Upper lobe of right lung (tissue), 1 donor: ENCODE data around the gene LTBP3. TPM values are rescaled to one million over a fixed set of nuclear protein-coding genes. Genes with fewer than 3 reads are reported as not detected.
"Not testable (repeated sequence)": the region's sequence is repeated elsewhere in the genome, so short reads cannot be mapped to it uniquely, and the experiment has no call there.

Experiments
- ATAC-seq: fragments of 200-7000 bp; cut with Tn5 transposase; one replicate; pipeline ENCODE4 v1.9.1; 2020; ENCODE audit warnings: mild to moderate bottlenecking, moderate library complexity
- DNase-seq: peaks from one replicate; pipeline ENCODE4 v3.0.0-alpha.2; 2020
- H3K27ac ChIP-seq: fragments of 200-600 bp; one replicate; pipeline ENCODE4 v1.8.0; 2022
- H3K27me3 ChIP-seq: fragments of 200-600 bp; one replicate; pipeline ENCODE4 v1.8.0; 2022; ENCODE audit warnings: mild to moderate bottlenecking
- H3K36me3 ChIP-seq: fragments of 200-600 bp; one replicate; pipeline ENCODE4 v1.8.0; 2022
- H3K4me1 ChIP-seq: fragments of 200-600 bp; one replicate; pipeline ENCODE4 v1.8.0; 2022
- H3K4me3 ChIP-seq: fragments of 200-600 bp; one replicate; pipeline ENCODE4 v1.8.0; 2022; ENCODE audit warnings: mild to moderate bottlenecking
- H3K9me3 ChIP-seq: fragments of 200-600 bp; one replicate; pipeline ENCODE4 v1.8.0; 2022
- CTCF ChIP-seq: fragments of 200-600 bp; IDR thresholded peaks from one replicate; pipeline ENCODE4 v1.8.0; 2022; ENCODE audit warnings: antibody characterized with exemption
- intact Hi-C: fragments of 100-400 bp; cut with DNase I; formaldehyde crosslinking; loops from one replicate; pipeline ENCODE4 v1.11.0; 2022
- total RNA-seq: library from RNA; stranded (reverse); fragmentation: NEBNext Ultra II Directional; extraction: Animal tissue kit (Norgen Biotek cat#: 25700); gene quantifications from one replicate; pipeline ENCODE4 v1.2.1, GENCODE V29; 2021
- donor health status: DM: no; HTN: yes; CAD: no; lungs with severe emphysema.

The LTBP3 gene
- total RNA-seq, 1 donor from 2014 or later = 128 TPM

GRCh38 chr11:65526744-65527143 is 31.4 kb downstream of the LTBP3 start:
- peaks cover 38% of the 10 kb centered on the region for H3K4me1 ChIP-seq
- no peak overlapping the region for H3K4me3 ChIP-seq
- TF ChIP-seq CTCF = no peak
- peak; percentile 63 for DNase-seq
- ATAC-seq = no peak
- no peaks in the 10 kb centered on the region for H3K27me3 ChIP-seq
- H3K9me3 ChIP-seq = no peaks in the 10 kb centered on the region
- no peak overlapping the region for H3K27ac ChIP-seq
- intact Hi-C loops = no loop called here
- peaks cover 49% of the 10 kb centered on the region for H3K36me3 ChIP-seq

GRCh38 chr11:65525546-65526480 is 32.3 kb downstream of the LTBP3 start:
- Histone ChIP-seq H3K9me3 (no peaks in the 10 kb centered on the region), H3K4me3 (peak overlapping the region; percentile 97), H3K4me1 (peaks cover 39% of the 10 kb centered on the region), H3K36me3 (peaks cover 40% of the 10 kb centered on the region), H3K27me3 (no peaks in the 10 kb centered on the region), H3K27ac (peak overlapping the region; percentile 94)
- ATAC-seq (no peak), DNase-seq (peak; percentile 61)
- no peak for TF ChIP-seq CTCF
- intact Hi-C loops = no loop called here

GRCh38 chr11:65524741-65525545 is 33.2 kb downstream of the LTBP3 start, which contains the start of gene SCYL1:
SCYL1 (plus strand) TSS chr11:65525083; CDS start chr11:65525154, 71 bp downstream.
- Histone ChIP-seq H3K27ac (peak within 1 kb of the TSS; percentile 94), H3K9me3 (no peaks in the 10 kb centered on the region), H3K4me3 (peak within 1 kb of the TSS; percentile 97), H3K4me1 (peaks cover 39% of the 10 kb centered on the region), H3K27me3 (no peaks in the 10 kb centered on the region), H3K36me3 (peaks cover 31% of the 10 kb centered on the region)
- intact Hi-C loops = no loop called here
- TF ChIP-seq CTCF = no peak
- DNase-seq = peak; percentile 91
- ATAC-seq = peak; percentile 96

GRCh38 chr11:65524014-65524740 is 34.0 kb downstream of the LTBP3 start:
- H3K4me3 ChIP-seq = no peak overlapping the region
- peaks cover 39% of the 10 kb centered on the region for H3K4me1 ChIP-seq
- intact Hi-C loops = no loop called here
- no peak for TF ChIP-seq CTCF
- H3K9me3 ChIP-seq = no peaks in the 10 kb centered on the region
- H3K36me3 ChIP-seq = peaks cover 24% of the 10 kb centered on the region
- peak; percentile 31 for ATAC-seq
- H3K27me3 ChIP-seq = no peaks in the 10 kb centered on the region
- peak; percentile 83 for DNase-seq
- H3K27ac ChIP-seq = no peak overlapping the region

GRCh38 chr11:65523631-65523968 is 34.6 kb downstream of the LTBP3 start:
- Histone ChIP-seq H3K4me1 (peaks cover 39% of the 10 kb centered on the region), H3K36me3 (peaks cover 18% of the 10 kb centered on the region)
- ATAC-seq, H3K27me3 ChIP-seq, H3K27ac ChIP-seq, H3K9me3 ChIP-seq, intact Hi-C loops, H3K4me3 ChIP-seq: not testable (repeated sequence)
- peak; percentile 46 for DNase-seq

- ATAC-seq, intact Hi-C loops, H3K9me3 ChIP-seq, H3K27ac ChIP-seq, H3K4me3 ChIP-seq, H3K27me3 ChIP-seq: not testable (repeated sequence)
- DNase-seq = peak; percentile 22
- peaks cover 18% of the 10 kb centered on the region for H3K36me3 ChIP-seq
- H3K4me1 ChIP-seq = peaks cover 39% of the 10 kb centered on the region
These were observed 35.2 kb downstream of the LTBP3 start for GRCh38 chr11:65522718-65523630.

GRCh38 chr11:65521777-65522521 is 36.2 kb downstream of the LTBP3 start:
- H3K9me3 ChIP-seq, H3K27me3 ChIP-seq, H3K27ac ChIP-seq, ATAC-seq, H3K4me3 ChIP-seq, intact Hi-C loops, H3K36me3 ChIP-seq: not testable (repeated sequence)
- H3K4me1 ChIP-seq = peaks cover 39% of the 10 kb centered on the region
- DNase-seq = peak; percentile 69
